PC-3 (cell line): ENCODE measurements around the gene AKR1C2.
"Not testable (repeated sequence)": the region's sequence is repeated elsewhere in the genome, so short reads cannot be mapped to it uniquely, and the experiment has no call there.

Experiments
- CTCF ChIP-seq: fragments of 300-600 bp; sonication (generic); conservative IDR thresholded peaks from 2 replicates; pipeline ENCODE4 v1.5.1; 2017; ENCODE audit warnings: antibody characterized with exemption, low read depth, mild to moderate bottlenecking, low read length
- EZH2 ChIP-seq: fragments of 300-600 bp; sonication (generic); IDR thresholded peaks from one replicate; pipeline ENCODE4 v1.6.1; 2017; ENCODE audit warnings: antibody characterized with exemption, mild to moderate bottlenecking, low read length; ENCODE audit not compliant: unreplicated experiment

- not testable (repeated sequence) for TF ChIP-seq CTCF, EZH2
These were observed 29.3 kb downstream of the AKR1C2 start for GRCh38 chr10:4974400-4974799.
